Ishikawa (cell line): ENCODE data around the gene IL23R.

Experiments used
- CEBPB ChIP-seq: IDR thresholded peaks from 2 replicates; pipeline ENCODE4 v1.6.1; 2012
- CREB1 ChIP-seq: IDR thresholded peaks from 2 replicates; pipeline ENCODE4 v1.6.1; 2012; ENCODE audit warnings: low read depth
- EGR1 ChIP-seq: IDR thresholded peaks from 2 replicates; pipeline ENCODE4 v1.6.1; 2012
- EP300 ChIP-seq: IDR thresholded peaks from 2 replicates; pipeline ENCODE4 v1.6.1; 2012; ENCODE audit warnings: borderline replicate concordance
- FOXM1 ChIP-seq: IDR thresholded peaks from 2 replicates; pipeline ENCODE4 v1.6.1; 2012; ENCODE audit warnings: low read depth, borderline replicate concordance
- NFIC ChIP-seq: IDR thresholded peaks from 2 replicates; pipeline ENCODE4 v1.6.1; 2012
- RAD21 ChIP-seq: IDR thresholded peaks from 2 replicates; pipeline ENCODE4 v1.6.1; 2012; ENCODE audit warnings: low read depth
- REST ChIP-seq: IDR thresholded peaks from 2 replicates; pipeline ENCODE4 v1.6.1; 2012; ENCODE audit warnings: low read depth, mild to moderate bottlenecking
- TAF1 ChIP-seq: IDR thresholded peaks from 2 replicates; pipeline ENCODE4 v1.6.1; 2012; ENCODE audit warnings: low read depth, mild to moderate bottlenecking
- TCF12 ChIP-seq: IDR thresholded peaks from 2 replicates; pipeline ENCODE4 v1.6.1; 2012; ENCODE audit warnings: low read depth
- TEAD4 ChIP-seq: IDR thresholded peaks from 2 replicates; pipeline ENCODE4 v1.6.1; 2012
- YY1 ChIP-seq: IDR thresholded peaks from 2 replicates; pipeline ENCODE4 v1.6.1; 2012; ENCODE audit warnings: low read depth
- ZBTB7A ChIP-seq: IDR thresholded peaks from 2 replicates; pipeline ENCODE4 v1.6.1; 2012; ENCODE audit warnings: low read depth
- TF ChIP-seq, protein P1 (sequence below): IDR thresholded peaks from 2 replicates; pipeline ENCODE4 v1.6.1; 2012
- TF ChIP-seq, protein P2 (sequence below): IDR thresholded peaks from 2 replicates; pipeline ENCODE4 v1.6.1; 2012

IL23R gene

GRCh38 chr1:67236277-67236676 lies 70.0 kb downstream of the IL23R start:
- no peak for TF ChIP-seq RAD21
- TF ChIP-seq, protein P1, sequence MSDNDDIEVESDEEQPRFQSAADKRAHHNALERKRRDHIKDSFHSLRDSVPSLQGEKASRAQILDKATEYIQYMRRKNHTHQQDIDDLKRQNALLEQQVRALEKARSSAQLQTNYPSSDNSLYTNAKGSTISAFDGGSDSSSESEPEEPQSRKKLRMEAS = no peak
- TF ChIP-seq TCF12 = no peak
- no peak for TF ChIP-seq REST

DNA sequence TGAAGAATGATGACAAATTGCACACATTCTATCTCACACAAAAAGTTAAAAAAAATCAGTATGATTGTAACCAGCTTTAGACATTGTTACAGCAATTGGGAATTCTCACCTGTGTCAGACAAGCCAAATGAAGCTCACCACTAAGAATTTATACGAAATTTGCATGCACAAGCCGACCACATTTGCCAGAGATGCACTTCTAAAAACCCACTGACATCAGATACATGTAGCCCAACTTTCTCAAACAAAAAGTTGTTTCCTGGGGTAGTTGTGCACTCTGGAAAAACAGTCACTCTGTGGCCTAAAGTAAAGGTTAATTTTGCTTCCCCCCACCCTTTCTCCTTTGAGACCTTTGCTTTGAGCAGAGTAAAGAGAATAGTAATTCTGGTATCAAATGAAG lies 73.5 kb downstream of the IL23R start:
- TF ChIP-seq TEAD4 (no peak), TCF12 (no peak), NFIC (no peak)
- TF ChIP-seq, protein P1 = no peak

- TF ChIP-seq CEBPB = no peak
- no peak for TF ChIP-seq REST
- TF ChIP-seq CREB1 = no peak
- TF ChIP-seq NFIC = no peak
- no peak for TF ChIP-seq EP300
- no peak for TF ChIP-seq YY1
- TF ChIP-seq EGR1 = no peak
- no peak for TF ChIP-seq ZBTB7A
- no peak for TF ChIP-seq TCF12
- TF ChIP-seq TAF1 = no peak
- TF ChIP-seq, protein P2, sequence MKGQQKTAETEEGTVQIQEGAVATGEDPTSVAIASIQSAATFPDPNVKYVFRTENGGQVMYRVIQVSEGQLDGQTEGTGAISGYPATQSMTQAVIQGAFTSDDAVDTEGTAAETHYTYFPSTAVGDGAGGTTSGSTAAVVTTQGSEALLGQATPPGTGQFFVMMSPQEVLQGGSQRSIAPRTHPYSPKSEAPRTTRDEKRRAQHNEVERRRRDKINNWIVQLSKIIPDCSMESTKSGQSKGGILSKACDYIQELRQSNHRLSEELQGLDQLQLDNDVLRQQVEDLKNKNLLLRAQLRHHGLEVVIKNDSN = no peak
- TF ChIP-seq FOXM1 = no peak
- no peak for TF ChIP-seq TEAD4
- TF ChIP-seq RAD21 = no peak
- TF ChIP-seq, protein P1 = no peak
Measured at GRCh38 chr1:67241200-67241746, 75.0 kb downstream of the IL23R start.

- TF ChIP-seq RAD21 = no peak
- TF ChIP-seq REST = no peak
- TF ChIP-seq EP300 = no peak
- TF ChIP-seq CEBPB = no peak
- TF ChIP-seq, protein P1 = no peak
- TF ChIP-seq TAF1 = no peak
- TF ChIP-seq TEAD4 = no peak
- no peak for TF ChIP-seq CREB1
- TF ChIP-seq ZBTB7A = no peak
- TF ChIP-seq, protein P2 = no peak
- TF ChIP-seq EGR1 = no peak
- no peak for TF ChIP-seq TCF12
- TF ChIP-seq FOXM1 = no peak
- no peak for TF ChIP-seq NFIC
Measured at GRCh38 chr1:67242016-67242415, 75.8 kb downstream of the IL23R start.
